GM10847 (cell line): ENCODE data around the gene GRIK1.

Experiments
- POLR2A ChIP-seq: IDR thresholded peaks from 2 replicates; pipeline ENCODE4 v1.6.1; 2011; ENCODE audit not compliant: insufficient read length; ENCODE audit errors: extremely low read depth

The GRIK1 gene

DNA sequence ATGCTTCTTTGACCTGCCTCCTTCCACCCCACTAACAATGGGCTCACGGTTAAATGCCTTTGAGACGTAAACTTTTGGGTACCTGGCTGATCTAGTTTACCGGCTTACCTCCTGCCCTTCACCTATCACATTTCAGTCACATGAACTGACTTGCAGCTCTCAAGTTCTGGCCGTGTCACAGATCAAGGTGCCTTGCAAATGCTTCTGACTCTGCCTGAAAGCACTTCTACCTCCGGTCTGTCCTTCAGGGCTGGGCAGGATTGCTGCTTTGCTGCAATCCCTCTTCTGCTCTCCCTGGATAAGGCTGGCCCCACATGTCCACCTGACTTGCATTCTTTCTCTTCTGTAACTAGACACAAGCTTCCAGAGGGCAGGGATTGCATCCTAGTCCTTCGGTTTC lies 69.0 kb downstream of the GRIK1 start:
- no peak for TF ChIP-seq POLR2A

GRCh38 chr21:29867796-29868195 lies 72.0 kb downstream of the GRIK1 start:
- no peak for TF ChIP-seq POLR2A

GRCh38 chr21:29860346-29860745 lies 79.5 kb downstream of the GRIK1 start:
- TF ChIP-seq POLR2A = no peak

DNA sequence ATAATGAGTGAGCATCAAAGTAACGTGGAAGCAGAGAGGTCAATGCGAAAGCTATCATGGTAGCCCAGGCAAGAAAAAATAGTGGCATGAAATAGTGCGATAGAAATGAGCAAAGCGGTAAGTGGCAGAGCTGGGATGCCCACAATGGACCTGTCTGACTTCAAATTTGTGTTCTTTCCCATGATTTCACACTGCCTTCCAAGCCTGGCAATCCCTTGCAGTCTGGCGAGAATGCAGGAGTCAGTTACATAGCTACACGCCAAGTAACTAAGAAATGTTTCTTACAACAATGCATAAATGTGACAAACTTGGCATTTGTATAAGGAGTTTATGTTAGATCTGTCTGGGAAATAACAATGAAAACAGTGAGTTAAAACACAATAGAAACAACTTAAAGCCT lies 82.6 kb downstream of the GRIK1 start:
- no peak for TF ChIP-seq POLR2A

DNA sequence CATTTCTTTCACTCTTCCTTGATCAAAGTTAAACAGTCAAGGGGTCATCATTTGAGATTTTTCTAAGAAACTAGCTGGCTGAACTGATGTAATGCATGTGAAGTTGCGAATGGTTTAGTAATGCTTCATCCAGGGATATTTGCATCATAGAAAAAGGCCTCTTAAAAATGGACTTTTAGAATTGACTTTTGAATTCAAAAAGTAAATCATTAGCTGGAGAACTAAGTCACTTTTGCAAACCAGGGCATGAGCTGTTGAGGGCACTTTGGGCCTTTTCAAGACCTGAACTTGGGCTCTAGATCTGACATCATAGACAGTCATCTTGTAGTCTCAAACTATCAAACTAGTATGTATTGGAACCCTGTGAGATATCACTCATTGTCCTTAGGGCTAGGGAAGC lies 85.0 kb downstream of the GRIK1 start:
- no peak for TF ChIP-seq POLR2A

- TF ChIP-seq POLR2A = no peak
These were observed 88.2 kb downstream of the GRIK1 start for GRCh38 chr21:29851611-29852010.

- TF ChIP-seq POLR2A = no peak
These were observed 90.0 kb downstream of the GRIK1 start for GRCh38 chr21:29849735-29850176.

DNA sequence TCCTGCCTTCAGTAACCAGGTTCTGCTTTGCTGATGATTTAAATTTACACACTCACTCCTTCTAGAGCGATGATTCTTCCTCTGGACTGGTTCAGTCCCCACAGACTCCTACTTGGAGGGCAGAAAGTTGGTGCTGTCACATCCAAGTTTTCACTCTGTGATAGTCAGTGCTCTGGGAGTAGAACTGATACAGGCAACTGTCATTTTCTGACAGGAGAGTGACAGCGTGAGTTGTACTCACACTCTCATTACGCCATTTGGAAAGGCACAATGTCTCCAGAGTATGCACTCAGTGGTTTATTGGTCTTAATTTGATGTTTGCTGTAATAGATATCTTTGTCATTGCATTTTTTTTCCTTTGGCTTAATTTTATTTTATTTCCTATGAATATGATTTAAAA lies 96.0 kb downstream of the GRIK1 start:
- TF ChIP-seq POLR2A = no peak

DNA sequence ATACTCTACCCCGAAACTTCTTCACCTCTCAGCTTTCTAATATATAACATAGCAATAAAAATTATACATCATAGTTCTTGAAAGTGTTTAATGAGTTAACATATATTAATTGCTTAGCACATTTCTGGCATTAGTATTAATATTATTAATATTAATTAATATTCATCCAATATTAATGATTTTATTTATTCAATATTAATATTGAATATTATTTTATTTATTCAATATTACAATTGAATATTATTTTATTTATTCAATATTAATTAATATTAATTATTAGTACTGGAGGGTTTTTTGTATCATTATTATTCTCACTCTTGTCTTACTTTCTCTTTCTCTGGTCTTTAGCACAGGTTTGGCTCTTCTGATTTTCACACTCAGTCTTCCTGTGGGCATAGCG lies 105.2 kb downstream of the GRIK1 start:
- TF ChIP-seq POLR2A = no peak

GRCh38 chr21:29832217-29832616 lies 107.6 kb downstream of the GRIK1 start:
- TF ChIP-seq POLR2A = no peak

- TF ChIP-seq POLR2A = no peak
These were observed 110.1 kb downstream of the GRIK1 start for GRCh38 chr21:29829564-29830275.

DNA sequence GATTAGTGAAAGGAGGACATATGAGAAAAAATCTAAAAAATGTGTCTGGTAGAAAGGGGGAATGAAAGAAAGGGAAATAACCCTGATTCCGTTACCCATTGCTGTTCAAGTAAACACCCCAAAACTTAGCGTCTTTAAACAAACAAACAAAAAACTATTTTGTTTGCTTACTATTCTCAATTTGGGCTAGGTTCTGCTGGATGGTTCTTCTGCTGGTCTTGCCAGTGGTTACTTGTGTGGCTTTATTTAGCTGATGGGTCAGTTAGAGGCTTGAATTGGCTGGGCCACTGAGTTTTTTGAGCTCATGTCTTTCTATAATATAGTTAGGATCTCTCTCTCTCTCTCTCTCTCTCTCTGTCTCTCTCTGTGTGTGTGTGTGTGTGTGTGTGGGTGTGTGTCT lies 112.1 kb downstream of the GRIK1 start:
- no peak for TF ChIP-seq POLR2A

- no peak for TF ChIP-seq POLR2A
These were observed 112.6 kb downstream of the GRIK1 start for GRCh38 chr21:29827236-29827635.

DNA sequence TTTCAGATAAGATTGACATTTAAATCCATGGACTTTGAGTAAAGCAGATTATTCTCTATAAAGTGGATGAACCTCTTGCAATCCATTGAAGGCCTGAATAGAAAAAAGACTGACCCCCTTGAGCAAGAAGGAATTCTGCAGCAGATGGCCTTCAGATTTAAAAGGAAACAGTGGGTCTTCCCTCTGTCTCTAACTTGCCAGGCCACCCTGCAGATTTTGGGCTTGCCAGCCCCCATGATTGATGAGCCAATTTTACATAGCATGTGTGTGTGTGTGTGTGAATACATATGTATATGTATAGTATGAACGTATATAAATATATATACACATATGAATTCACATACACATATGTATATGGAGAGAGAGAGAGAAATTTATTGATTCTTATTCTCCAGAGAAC lies 113.4 kb downstream of the GRIK1 start:
- TF ChIP-seq POLR2A = no peak

DNA sequence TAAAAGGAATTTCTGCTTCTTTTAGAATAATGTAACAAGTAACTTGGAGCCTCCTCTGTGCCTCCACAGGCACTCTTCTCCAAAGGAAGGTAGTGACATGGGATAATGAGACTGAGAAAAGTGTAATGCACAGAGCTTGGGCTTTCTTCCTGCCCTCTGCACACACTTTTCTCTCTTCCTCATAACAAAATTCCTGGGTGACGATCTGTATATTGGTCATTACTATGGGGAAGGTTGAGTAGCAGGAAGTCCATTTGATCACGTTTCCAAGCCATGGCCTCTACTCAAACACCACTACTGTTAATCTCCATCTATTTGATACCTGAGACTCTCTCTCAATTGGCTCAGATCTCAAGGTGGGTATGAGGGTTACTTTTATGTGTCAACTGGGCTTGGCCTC lies 113.9 kb downstream of the GRIK1 start:
- TF ChIP-seq POLR2A = no peak

GRCh38 chr21:29825345-29825744 lies 114.5 kb downstream of the GRIK1 start:
- TF ChIP-seq POLR2A = no peak

DNA sequence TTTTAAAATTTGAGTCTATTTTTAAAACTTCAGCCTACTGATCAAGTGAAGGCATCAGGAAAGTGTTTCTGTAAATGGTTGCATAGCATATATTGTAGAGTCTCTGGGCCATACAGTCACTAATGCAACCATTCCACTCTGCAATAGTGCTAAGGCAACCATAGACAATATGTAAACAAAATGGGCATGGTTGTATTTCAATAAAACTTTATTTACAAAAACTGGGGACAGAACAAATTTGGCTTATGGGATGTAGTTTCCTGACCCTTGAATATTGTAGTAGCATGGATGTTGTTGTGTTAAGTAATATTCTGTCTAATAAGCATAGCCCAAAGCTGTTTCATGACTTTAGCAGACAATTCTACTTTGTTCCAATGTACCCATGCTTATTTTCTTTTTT lies 117.7 kb downstream of the GRIK1 start:
- TF ChIP-seq POLR2A = no peak
